CD4-positive, alpha-beta T cell treated with Interleukin-2 at 100 ng/mL for 4 hours (primary cell): ENCODE data around the gene CLSTN2.

ENCODE experiments used
- DNase-seq: peaks from one replicate; pipeline ENCODE4 v3.0.0-alpha.2; 2020; ENCODE audit warnings: low spot score

Gene CLSTN2

DNA sequence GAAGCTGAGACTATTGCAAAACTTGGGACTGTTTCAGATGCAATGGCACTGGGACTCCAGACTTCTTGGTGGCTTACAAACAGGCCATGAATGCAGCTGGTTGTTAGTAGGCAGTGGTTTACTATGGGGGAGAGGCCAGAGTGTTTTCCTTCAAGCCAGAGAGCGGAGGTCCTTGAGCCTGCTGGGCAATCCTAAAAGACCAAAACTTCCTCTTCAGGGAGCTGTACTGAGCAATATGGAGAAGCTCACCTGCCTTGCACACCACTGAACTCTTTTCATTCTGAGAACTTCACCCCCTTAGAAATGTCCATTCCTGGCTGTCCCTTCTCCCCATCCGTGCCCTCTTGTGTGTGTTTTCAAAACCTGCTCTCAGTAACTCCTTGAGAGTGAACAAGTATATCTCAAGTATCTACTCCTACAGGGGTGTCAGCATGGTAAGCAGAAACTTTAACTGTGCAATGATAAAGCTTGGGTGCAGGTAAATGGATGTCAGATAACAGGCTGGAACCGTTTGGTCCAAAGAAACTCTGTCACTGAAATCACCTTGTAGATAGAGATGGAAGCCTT is 213.9 kb downstream of the CLSTN2 start:
- DNase-seq = no peak

DNA sequence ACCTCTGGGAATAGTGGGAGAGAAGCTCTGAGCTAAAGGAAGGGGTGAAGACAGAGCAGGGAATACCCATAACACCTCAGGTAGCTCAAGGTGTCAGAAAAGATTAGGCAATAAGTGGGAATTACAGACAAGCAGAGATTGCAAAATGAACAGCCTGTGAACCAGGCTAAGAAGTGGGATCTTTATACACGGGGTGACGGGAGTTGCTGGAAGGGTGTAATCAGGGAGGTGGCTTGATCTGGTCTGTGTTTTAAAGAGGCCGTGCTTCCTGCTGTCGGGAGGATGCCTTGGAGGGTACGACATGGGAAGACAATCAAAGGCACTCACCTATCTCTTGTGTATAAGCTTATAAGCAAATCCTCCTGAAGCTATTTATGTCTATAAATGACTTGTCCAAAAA is 216.3 kb downstream of the CLSTN2 start:
- DNase-seq = no peak

DNA sequence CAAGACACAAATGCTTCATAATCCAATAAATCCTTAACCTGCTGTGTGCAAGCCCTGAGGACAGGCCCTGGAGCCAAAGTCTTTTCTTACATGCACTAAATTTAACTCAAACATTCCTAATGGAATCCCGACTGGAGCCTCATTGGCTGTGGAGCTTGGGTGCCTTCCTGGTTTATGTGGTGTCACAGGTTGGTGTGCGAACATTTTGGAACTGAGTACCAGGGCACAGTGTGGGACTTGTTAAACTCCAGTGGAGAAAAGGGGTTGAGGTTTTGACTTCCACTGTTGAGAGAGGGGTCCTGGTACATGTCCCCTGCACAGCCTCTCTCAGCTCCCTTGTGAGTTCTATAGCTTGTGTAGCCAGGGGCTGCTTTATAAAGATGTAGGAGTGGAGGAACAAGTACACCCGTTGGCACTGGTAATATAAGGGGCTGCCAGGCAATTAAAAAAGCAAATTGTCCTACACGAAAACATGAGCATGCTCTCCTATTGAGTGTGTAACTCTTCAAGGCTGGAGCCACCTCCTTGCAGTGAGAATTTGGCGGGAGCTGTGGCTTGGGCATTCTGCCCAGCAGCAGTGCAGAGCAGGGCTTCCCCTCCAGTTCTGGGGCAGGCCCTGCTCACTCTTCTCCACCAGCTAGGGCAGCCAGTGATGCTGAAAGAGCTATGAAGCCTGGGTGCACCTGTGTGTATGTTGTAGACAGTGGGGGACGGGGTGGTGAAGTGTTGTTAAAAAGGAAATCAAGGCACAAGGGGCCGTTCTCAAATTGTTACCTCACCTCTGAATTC is 218.1 kb downstream of the CLSTN2 start:
- DNase-seq = no peak

DNA sequence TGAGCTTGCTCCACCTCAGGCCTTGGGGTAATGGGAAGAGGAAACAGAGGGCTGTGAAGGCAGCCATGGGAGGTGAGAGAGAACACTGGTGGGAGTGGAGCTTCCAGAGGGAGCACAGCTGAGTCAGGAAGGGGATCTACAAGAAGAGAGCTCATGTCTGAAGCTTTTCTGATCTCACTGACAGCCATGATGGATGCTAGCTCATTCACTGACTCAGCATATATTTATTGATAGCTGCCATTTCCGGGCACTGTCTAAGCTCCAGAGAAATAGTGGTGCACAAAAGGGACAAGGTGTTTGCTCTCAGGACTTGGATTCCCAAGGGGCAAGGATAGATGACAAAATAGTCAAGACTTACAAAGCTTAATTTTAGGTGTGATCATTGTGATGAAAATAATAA is 218.8 kb downstream of the CLSTN2 start:
- no peak for DNase-seq

DNA sequence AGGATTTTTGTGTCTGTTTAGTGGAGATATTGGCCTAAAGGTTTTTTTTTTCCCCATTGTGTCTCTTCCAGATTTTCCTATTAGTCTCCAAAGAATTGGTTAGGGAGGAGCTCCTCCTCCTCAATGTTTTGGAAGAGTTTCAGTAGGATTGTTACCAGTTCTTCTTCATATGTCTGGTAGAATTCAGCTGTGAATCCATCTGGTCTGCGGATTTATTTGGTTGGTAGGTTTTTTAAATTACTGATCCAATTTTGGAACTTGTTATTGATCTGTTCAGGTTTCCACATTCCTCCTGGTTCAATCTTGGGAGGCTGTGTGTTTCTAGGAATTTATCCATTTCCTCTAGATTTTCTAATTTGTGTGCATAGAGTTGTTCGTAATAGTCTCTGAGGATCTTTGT is 222.2 kb downstream of the CLSTN2 start:
- DNase-seq = no peak

DNA sequence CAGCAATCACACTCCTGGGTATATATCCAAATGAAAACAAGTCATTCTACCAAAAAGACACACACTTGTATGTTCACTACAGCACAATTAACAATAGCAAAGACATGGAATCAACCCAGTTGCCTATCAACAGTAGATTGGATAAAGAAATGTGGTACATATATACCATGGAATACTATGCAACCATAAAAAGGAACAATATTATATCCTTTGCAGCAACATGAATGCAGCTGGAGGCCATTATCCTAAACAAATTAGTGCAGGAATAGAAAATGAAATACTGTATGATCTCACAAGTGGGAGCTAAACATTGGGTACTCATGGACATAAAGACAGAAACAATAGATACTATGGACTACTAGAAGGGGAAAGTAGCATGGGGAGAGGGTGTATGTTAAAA is 224.7 kb downstream of the CLSTN2 start:
- no peak for DNase-seq

DNA sequence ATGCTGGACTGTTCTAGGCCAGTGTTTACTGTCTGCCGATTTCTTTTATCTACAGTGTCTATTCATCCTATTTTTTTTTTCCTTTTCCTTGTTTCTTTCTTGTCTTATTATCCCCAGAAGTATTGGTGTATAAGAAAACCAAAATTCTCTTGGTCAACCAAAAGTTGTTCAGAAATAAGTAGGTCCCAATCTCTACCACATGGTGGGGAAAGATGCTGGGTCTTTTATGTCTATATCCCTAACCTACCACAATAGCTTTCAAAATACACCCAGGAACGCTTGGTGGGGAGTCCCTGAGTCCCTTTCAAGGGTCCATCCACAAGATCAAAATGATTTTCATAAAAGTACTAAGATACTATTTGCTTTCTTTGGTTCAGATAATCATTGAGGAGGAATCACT is 225.6 kb downstream of the CLSTN2 start:
- DNase-seq = no peak

DNA sequence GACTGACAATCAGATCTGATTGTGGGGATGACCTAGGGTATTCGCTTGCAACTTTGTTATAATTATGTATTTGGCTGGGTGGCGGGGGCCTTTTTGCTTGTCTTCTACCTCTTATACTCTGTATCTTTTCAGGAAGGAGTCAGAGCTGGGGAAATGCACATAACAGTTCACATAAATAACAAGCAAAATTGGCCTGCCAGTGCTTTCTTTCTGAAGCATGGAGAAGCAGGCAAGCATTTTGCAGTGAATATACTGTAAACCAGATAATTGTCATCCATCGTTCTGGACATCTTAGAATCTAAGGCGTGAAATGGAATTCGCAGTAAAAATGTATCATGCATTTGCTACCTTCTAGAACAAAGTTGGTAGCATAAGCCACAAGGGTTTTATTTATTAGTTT is 227.6 kb downstream of the CLSTN2 start:
- no peak for DNase-seq

DNA sequence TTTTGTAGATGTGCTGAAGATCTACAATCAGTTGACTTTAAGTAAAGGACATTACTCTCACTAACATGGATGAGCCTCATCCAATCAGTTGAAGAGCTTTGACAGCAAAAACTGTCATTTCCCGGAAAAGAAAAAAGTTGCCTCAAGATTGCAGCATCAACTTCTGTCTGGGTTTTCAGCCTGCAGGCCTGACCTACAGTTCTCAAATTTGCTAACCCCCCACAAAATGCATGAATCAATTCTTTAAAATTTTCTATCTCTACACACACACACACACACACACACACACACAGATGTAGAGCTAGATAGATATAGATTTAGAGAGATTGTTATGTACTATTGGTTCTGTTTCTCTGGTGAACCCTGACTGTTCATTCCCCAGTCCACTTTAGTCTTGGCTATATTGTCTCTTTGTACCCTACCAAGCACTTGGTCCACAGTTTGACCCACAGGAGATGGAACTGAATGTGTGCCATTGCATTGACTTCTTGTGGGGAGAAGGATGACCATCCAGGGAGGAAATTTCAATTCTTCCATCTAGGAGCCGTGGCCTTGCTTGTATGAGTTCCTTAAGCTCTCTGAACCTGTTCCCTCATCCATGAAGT is 228.3 kb downstream of the CLSTN2 start:
- no peak for DNase-seq

DNA sequence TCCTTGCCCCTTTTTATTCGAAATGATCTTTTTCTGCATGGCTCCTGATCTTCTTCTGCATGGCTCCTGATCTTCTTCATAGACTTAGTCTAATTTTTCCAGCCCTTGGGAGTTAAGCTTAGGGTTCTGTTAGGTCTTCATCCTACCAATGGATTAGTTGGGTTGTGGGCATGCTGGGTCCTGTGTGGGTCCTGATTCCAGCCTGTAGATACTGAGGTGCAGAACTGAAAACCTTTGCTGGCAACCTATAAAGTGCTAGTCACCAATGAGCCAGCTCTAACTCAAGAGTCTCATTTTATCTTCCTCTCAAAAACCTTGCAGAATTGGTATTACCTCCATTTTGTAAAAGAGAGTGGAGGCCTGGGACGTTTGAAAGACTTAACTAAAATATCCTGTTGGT is 229.2 kb downstream of the CLSTN2 start:
- DNase-seq = no peak

DNA sequence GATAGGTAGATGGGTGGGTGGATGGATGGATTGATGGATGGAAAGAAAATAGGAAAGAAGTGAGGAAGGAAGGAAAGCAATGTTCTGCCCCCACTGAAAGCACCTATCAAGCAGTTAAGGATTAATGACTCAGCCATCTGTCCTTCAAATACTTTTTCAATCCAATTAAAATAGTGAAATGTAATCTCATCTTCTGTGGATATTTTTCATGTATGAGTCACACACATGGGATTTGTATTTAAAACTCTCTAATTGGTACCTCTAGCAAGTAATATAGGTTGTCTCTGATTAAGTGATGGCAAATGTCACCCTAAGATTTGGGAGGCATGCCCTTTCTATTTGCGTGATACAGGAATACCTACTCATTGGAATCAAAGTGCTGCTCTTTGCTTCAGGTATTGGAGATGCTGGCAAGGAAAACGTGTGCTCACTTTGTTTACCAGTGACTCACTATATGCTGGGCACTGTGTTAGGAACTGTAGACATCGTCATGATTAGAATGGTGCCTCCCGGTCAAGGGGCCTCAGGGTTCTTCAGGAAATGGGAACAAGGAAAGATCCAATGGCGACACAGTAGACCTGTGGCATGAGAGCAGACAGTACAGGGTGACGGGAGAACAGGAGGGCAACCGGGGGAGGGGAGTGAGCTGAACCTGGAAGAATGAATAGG is 230.1 kb downstream of the CLSTN2 start:
- no peak for DNase-seq

DNA sequence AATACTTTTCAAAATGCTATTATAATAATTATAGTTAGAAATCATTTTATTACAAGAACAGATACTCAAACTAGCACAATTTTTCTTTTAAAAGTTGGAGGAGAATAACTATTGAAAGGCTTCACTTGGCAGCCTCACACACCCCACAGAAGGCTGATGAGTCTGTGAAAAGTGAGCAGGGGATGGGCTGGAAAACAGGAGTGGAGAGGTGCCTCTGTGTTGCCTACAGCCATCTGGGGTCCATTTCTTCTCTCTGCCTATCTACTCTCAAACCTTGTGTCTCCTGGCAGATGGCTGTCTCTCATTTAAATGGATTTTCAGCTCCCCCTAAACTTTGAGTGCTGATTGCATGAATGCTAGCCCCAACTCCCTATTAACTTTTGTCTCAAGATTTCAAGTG is 230.8 kb downstream of the CLSTN2 start:
- no peak for DNase-seq

DNA sequence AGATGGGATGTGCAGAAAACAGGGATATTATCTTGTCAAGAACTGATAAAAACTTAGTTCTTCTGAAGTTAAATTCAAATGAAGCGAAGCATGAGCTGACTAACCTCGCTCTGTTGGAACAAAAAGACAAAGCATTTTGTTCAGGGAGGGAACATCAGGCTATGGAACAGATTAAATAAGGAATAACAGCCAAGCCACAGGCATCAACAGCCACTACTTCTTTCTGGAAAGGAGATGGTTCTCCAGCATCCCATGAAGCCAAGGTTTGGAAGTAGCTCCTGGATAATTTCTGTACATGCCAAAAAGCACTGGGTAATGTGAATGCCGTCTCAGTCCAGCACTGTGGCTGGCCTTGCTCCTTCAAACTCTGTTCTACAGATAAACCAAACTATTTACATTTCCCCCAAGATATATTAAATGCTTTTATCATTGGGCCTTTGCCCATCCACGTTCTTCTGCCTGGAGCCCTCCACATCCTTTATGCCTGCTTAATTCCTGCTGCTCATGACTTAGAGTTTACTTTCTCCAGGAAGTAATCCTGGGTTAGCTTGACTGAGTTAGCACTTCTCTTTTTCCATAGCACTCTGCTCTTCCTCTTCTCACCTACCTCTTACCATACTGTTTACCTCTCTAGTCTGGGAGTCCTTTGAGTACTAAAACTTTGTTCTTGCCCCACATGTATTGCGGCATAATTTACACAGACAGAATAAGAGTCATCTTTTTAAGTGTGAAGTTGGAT is 232.0 kb downstream of the CLSTN2 start:
- no peak for DNase-seq

DNA sequence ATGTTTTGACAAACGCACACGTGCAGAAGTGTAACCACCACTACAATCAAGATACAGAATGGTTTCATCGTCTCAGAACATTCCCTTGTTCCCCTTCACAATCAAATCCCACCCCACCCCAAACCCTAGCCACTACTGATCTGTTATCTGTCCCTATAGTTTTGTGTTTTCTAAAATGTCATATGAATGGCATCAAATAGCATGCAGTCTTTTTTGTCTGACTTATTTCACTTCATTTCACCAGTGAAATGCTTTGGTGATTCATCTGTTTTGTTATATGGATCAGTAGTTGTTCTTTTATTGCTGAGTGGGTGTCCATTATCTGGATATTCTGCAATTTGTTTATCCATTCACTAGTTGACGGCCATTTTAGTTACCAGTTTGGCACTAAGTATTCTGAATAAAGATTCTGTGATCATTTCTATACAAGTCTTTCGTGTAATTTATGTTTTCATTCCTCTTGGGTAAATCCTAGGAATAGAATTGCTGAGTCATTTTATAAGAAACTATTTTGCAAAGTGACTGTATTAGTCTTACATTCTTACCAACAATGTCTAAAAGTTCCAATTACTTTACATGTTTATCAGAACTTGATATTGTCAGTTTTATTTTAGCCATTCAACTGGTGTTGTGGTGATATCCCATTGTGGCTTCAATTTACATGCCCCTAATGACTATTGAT is 232.8 kb downstream of the CLSTN2 start:
- no peak for DNase-seq

DNA sequence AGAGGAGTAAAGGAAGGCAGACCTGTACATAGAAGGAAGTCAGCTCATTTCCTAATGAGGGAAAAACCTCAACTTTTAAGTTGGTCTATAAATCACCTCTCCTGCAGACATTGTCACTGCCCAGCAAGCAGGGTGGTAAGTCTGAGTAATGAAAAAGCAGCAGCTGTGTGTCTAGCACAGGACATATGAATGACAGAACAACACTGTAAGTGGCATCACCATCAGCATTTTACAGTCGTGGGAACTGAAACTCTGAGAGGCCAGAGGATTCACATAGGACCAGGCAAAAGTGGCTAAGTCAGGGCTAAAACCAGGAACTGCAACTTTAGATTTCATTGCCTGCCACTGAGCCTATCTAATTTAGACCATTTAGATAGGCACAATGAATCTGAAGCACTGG is 235.6 kb downstream of the CLSTN2 start:
- no peak for DNase-seq

DNA sequence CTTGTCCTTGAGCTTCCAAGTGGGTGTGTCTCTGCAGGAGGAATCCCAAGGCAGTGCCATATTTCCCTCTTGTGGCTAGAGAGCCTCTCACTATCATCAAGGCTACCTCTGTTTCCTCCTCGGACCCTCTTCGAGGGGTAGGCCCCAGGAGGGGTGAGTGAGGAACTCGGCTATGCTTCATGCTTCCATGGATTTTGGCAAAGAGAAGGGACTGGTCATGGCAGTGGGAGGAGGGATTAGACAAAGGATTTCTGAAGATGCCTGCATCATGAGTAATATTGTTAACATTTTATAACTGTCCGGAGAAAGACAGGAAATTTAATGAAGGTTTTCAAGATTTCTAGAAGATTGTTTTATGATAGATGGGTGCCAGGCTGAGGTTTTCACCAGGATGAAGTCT is 241.5 kb downstream of the CLSTN2 start:
- no peak for DNase-seq

DNA sequence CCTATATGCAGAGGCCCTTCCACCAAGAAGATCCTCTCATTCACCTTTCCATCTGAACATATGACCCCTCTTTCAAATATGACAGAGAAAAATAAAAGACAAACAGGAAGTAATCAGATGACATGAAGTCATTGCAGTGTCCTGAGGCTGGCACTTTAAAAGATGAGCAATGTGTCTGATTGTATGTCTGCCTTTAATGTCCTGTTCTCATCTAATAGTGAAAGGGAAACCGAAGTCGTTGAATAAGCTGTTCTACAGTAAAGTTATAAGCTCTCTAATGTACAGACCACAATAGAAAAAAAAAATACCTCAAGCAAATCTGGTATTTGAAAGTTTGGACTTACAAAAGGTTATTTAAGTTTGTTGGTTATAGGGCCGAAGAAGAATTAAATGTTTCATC is 243.0 kb downstream of the CLSTN2 start:
- DNase-seq = no peak

DNA sequence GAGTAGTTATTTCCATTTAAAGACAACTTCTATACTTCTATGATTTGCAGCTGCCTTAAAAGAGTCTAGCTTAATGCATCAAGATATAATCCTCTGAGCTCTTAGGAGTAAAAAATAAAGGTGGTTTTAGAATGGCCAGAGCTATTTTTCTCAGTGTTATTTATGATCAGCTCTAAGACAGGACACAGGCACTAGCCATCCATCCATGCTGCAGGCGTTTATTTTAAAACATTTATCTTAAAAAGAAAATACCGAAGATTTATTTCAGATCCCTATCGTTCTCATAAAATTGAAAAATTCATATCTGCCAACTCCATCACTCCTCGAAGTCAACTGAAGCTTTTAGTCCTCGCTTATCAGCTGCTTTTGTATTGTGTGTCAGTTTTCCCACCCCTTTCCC is 243.5 kb downstream of the CLSTN2 start:
- no peak for DNase-seq

DNA sequence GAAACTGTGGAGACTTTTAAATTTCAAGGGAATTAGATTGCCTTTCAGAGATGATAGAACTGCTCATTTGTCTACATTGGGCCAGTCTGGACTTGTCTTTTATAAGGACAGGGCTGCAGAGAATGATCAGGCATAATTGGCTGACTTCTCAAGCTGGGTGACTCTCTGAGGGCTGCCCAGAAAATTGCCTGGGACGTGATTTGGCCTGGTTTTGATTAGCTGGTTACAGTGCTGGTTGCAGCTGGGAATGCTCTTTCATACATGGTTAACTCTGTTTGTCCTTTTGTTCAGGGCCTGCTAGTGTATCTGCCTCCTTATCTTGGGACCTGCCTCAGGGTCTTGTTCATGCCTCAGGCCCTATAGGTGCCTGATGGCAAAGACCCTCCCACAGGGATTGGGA is 245.6 kb downstream of the CLSTN2 start:
- DNase-seq = no peak

DNA sequence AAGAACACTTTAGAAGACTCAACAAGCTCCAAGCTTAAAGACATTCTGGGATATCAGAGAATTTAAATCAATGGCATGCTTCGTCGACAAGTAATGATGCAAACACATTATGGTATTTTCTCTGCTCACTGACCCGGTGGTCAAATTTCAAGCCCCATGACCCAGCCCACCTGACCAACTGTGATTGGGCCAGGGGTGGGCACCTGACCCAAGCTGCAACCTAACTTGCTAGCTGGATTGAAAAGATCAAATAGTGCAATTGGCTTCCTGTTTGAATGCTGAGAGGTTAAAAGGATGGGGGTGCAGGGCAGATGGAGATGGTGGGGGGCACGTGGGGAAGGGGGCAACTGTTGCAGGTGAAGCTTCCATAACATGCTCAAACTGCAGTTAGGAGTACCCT is 250.4 kb downstream of the CLSTN2 start:
- no peak for DNase-seq

DNA sequence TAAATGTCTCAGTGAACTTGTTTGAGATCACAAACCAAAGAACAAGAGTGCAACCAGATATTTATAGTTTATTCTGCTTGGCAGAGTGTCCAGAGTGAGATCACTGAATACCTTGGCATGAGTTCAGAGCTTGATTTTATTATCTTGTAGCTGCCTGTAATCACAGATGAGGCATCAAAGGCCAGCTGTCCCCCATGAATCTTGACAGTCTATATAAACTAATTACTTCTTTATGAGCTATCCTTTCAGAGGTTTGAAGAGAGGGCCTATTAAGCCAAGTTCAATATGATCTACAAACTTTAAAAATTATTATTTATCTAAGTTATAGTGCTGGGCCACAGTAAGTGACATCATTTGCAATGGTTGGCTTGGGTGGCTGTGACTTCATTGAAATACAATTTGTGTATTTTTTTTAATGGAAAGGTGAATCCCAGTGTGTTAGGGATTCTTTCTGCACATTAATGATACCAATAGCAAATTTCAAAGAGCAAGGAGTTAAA is 251.5 kb downstream of the CLSTN2 start:
- DNase-seq = no peak

DNA sequence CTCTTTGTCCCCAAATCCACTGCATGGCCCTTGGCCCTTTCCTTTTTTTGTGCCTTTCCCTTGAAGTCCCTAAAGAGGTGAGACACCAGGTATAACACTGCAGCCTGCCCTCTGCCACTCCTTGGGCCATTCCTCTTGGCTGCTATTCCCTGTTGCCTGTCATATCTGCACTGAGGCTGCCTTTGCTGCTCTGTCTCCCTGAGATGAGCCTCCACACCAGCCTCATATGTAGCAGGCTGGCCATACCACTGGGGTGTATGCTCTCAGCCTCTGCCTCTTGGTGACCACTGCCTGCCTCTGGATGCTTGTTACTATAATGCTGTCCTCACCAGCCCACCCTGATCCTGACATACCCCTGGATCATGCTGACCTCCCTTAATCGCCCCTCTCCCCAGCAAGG is 252.0 kb downstream of the CLSTN2 start:
- no peak for DNase-seq
